ENCODE data around the gene NUP155. TPM values are rescaled to one million over a fixed set of nuclear protein-coding genes. Genes with fewer than 3 reads are reported as not detected.

The NUP155 gene
- total RNA-seq, 1 experiment from 2014 or later, result 58.5 TPM

DNA sequence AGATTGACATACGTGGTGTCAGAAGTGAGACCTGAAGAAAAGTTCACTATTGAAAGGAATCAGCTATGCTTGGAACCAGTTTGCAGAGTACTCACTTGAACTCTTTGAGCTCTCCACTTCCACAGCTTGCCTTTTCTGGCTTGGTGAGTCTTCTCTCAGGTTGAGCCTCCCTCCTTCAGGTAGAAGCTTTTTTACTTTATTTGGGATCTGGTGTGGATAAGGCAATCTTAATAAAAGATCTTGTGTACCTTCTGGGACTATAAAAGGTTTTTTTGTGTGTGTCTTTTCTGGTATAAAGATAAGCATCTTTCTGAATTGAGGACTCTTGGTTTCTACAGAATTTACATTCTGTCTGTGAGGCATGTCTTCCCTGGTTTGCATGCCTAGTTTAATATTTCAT lies 116.3 kb downstream of the NUP155 start:
- ChIA-PET CTCF (no interaction called here), POLR2A (no interaction called here)
- no peak for DNase-seq (ENCODE audit: low read depth, low spot score)
- H3K9me3 ChIP-seq (ENCODE audit: control insufficient read depth, insufficient read depth, low read depth, low read length), result no peaks in the 10 kb centered on the region
- intact Hi-C loops (cut with micrococcal nuclease; ENCODE audit: unreplicated experiment) (no loop called here), in situ Hi-C loops (cut with HindIII; ENCODE audit: low pct_unique_long_range_greater_than_20kb, low sequenced_read_pairs) (no loop called here)
- no peaks in the 10 kb centered on the region for H3K27me3 ChIP-seq (ENCODE audit: control insufficient read depth, insufficient read depth, low read length)
- H3K4me1 ChIP-seq (ENCODE audit: control insufficient read depth, insufficient read depth, low read length), result 0 out of 2 replicates have a peak, but pooled peaks cover 3% of the 10 kb centered on the region
- H3K36me3 ChIP-seq (ENCODE audit: control insufficient read depth, insufficient read depth, low read length), result no peaks in the 10 kb centered on the region
- TF ChIP-seq SIN3A (IDR thresholded peaks at IDR 0.05; ENCODE audit: borderline replicate concordance, insufficient read depth, low read depth, low read length) (no peak), POLR2AphosphoS5 (IDR thresholded peaks at IDR 0.05; ENCODE audit: low read depth, low read length) (no peak), CTCF (IDR thresholded peaks at IDR 0.05) (no peak), TCF7L2 (IDR thresholded peaks at IDR 0.05; ENCODE audit: low read depth, low read length) (no peak)
- TF ChIP-seq, protein P1, sequence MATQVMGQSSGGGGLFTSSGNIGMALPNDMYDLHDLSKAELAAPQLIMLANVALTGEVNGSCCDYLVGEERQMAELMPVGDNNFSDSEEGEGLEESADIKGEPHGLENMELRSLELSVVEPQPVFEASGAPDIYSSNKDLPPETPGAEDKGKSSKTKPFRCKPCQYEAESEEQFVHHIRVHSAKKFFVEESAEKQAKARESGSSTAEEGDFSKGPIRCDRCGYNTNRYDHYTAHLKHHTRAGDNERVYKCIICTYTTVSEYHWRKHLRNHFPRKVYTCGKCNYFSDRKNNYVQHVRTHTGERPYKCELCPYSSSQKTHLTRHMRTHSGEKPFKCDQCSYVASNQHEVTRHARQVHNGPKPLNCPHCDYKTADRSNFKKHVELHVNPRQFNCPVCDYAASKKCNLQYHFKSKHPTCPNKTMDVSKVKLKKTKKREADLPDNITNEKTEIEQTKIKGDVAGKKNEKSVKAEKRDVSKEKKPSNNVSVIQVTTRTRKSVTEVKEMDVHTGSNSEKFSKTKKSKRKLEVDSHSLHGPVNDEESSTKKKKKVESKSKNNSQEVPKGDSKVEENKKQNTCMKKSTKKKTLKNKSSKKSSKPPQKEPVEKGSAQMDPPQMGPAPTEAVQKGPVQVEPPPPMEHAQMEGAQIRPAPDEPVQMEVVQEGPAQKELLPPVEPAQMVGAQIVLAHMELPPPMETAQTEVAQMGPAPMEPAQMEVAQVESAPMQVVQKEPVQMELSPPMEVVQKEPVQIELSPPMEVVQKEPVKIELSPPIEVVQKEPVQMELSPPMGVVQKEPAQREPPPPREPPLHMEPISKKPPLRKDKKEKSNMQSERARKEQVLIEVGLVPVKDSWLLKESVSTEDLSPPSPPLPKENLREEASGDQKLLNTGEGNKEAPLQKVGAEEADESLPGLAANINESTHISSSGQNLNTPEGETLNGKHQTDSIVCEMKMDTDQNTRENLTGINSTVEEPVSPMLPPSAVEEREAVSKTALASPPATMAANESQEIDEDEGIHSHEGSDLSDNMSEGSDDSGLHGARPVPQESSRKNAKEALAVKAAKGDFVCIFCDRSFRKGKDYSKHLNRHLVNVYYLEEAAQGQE (IDR thresholded peaks at IDR 0.05; ENCODE audit: insufficient read depth in 1 of 2, low read depth in 2 of 2, low read length in 1 of 2), result no peak
- ATAC-seq, result no peak
- BruUV-seq (replicated peaks), result no TSS peak
- no peak overlapping the region for H3K4me3 ChIP-seq (ENCODE audit: low read depth in 2 of 2, low read length in 2 of 2)
- no peak overlapping the region for H3K27ac ChIP-seq (ENCODE audit: low read length)

GRCh38 chr5:37251665-37252064 lies 119.2 kb downstream of the NUP155 start:
- Histone ChIP-seq H3K9me3 (ENCODE audit: control insufficient read depth, insufficient read depth, low read depth, low read length) (no peaks in the 10 kb centered on the region), H3K4me3 (ENCODE audit: low read depth in 2 of 2, low read length in 2 of 2) (no peak overlapping the region), H3K27me3 (ENCODE audit: control insufficient read depth, insufficient read depth, low read length) (no peaks in the 10 kb centered on the region), H3K4me1 (ENCODE audit: control insufficient read depth, insufficient read depth, low read length) (peaks cover 3% of the 10 kb centered on the region; the same call in 1 of the 2 replicates), H3K27ac (ENCODE audit: low read length) (no peak overlapping the region), H3K36me3 (ENCODE audit: control insufficient read depth, insufficient read depth, low read length) (no peaks in the 10 kb centered on the region)
- ChIA-PET POLR2A (no interaction called here), CTCF (no interaction called here)
- no peak for TF ChIP-seq TCF7L2 (IDR thresholded peaks at IDR 0.05; ENCODE audit: low read depth, low read length)
- no peak for TF ChIP-seq CTCF (IDR thresholded peaks at IDR 0.05)
- TSS peak; percentile 63 for BruUV-seq (replicated peaks)
- intact Hi-C loops (cut with micrococcal nuclease; ENCODE audit: unreplicated experiment) (no loop called here), in situ Hi-C loops (cut with HindIII; ENCODE audit: low pct_unique_long_range_greater_than_20kb, low sequenced_read_pairs) (no loop called here)
- DNase-seq (ENCODE audit: low read depth, low spot score) (no peak), ATAC-seq (no peak)
